GM21825 (cell line): ENCODE results near the gene RAPGEF4.

ENCODE experiments used
- ATAC-seq: cut with Tn5 transposase; IDR thresholded peaks from one replicate; pipeline ENCODE4 v1.9.1; 2021; ENCODE audit warnings: mild to moderate bottlenecking, moderate library complexity; ENCODE audit not compliant: unreplicated experiment

Gene RAPGEF4

GRCh38 chr2:172993931-172994717, 258.5 kb downstream of the RAPGEF4 start:
- ATAC-seq, result no peak

- ATAC-seq, result no peak
Measured at GRCh38 chr2:172994864-172995263, 259.2 kb downstream of the RAPGEF4 start.

- ATAC-seq, result no peak
Measured at GRCh38 chr2:172995323-172996244, 259.9 kb downstream of the RAPGEF4 start.

- ATAC-seq, result no peak
Measured at GRCh38 chr2:172996387-172996961, 260.8 kb downstream of the RAPGEF4 start.

GRCh38 chr2:172997031-172997430, 261.4 kb downstream of the RAPGEF4 start:
- ATAC-seq, result no peak

- no peak for ATAC-seq
Measured at GRCh38 chr2:172998547-172999272, 263.1 kb downstream of the RAPGEF4 start.

- no peak for ATAC-seq
Measured at GRCh38 chr2:172999641-173000386, 264.2 kb downstream of the RAPGEF4 start.

- ATAC-seq, result no peak
Measured at GRCh38 chr2:173001664-173002604, 266.3 kb downstream of the RAPGEF4 start.

GRCh38 chr2:173002751-173003541, 267.3 kb downstream of the RAPGEF4 start:
- ATAC-seq, result no peak

GRCh38 chr2:173008786-173009185, 273.1 kb downstream of the RAPGEF4 start:
- no peak for ATAC-seq

GRCh38 chr2:173010233-173010632, 274.6 kb downstream of the RAPGEF4 start:
- no peak for ATAC-seq

- no peak for ATAC-seq
Measured at GRCh38 chr2:173016451-173016850, 280.8 kb downstream of the RAPGEF4 start.

GRCh38 chr2:173017646-173018420, 282.2 kb downstream of the RAPGEF4 start:
- ATAC-seq, result no peak

GRCh38 chr2:173019755-173020154, 284.1 kb downstream of the RAPGEF4 start:
- no peak for ATAC-seq

- ATAC-seq, result no peak
Measured at GRCh38 chr2:173021939-173022371, 286.3 kb downstream of the RAPGEF4 start.

GRCh38 chr2:173023718-173024117, 288.1 kb downstream of the RAPGEF4 start:
- no peak for ATAC-seq

GRCh38 chr2:173026479-173026878, 290.8 kb downstream of the RAPGEF4 start:
- no peak for ATAC-seq
